Chondrocyte (in vitro differentiated cells): ENCODE data around the gene NT5DC3. TPM values are rescaled to one million over a fixed set of nuclear protein-coding genes. Genes with fewer than 3 reads are reported as not detected.
A peak's percentile ranks its signal among the peaks of the same experiment; 100 is the strongest.

Experiments used
- DNase-seq: peaks from one replicate; pipeline ENCODE4 v3.0.0; 2021; ENCODE audit warnings: mixed read lengths, low spot score
- H3K27ac Mint-ChIP-seq: one replicate; pipeline ENCODE4 v1.8.0; 2021; ENCODE audit warnings: mild to moderate bottlenecking, moderate library complexity, mixed read lengths; ENCODE audit not compliant: unreplicated experiment
- H3K27me3 Mint-ChIP-seq: 2 replicates; pipeline ENCODE4 v1.8.0; 2021; ENCODE audit warnings: low read depth, mixed read lengths
- H3K36me3 Mint-ChIP-seq: 2 replicates; pipeline ENCODE4 v1.8.0; 2021; ENCODE audit warnings: low read depth, mixed read lengths
- H3K4me1 Mint-ChIP-seq: 2 replicates; pipeline ENCODE4 v1.8.0; 2021; ENCODE audit warnings: low read depth, mild to moderate bottlenecking, mixed read lengths
- H3K4me3 Mint-ChIP-seq: one replicate; pipeline ENCODE4 v1.8.0; 2021; ENCODE audit warnings: mild to moderate bottlenecking, moderate library complexity, mixed read lengths; ENCODE audit not compliant: unreplicated experiment
- H3K9me3 Mint-ChIP-seq: 2 replicates; pipeline ENCODE4 v1.8.0; 2021; ENCODE audit warnings: low read depth, mixed read lengths
- CTCF ChIP-seq: fragments of 200-600 bp; sonication (generic); IDR thresholded peaks from 2 replicates; pipeline ENCODE4 v1.5.0; 2021; ENCODE audit warnings: antibody characterized with exemption, mild to moderate bottlenecking, moderate library complexity
- long read RNA-seq: library from polyadenylated mRNA; stranded (forward); transcript quantifications from one replicate; pipeline ENCODE4 v2.0.0, GENCODE V29; 2021
- total RNA-seq: library from RNA; stranded (reverse); gene quantifications from 3 replicates; pipeline ENCODE4 v1.2.1, GENCODE V29; 2021

NT5DC3 gene
- 24.0 to 26.2 TPM (median 25.3 TPM) in 3 replicates for total RNA-seq
- long read RNA-seq, full-length matches to known transcripts: 1 of 2 reads
- long read RNA-seq, partial matches to known transcripts: 1 of 2 reads
- long read RNA-seq, other reads (novel, unspliced or antisense): 0 of 2 reads

- peak within 1 kb of the TSS; percentile 87 for H3K4me3 Mint-ChIP-seq
- H3K4me1 Mint-ChIP-seq: peaks cover 52% of the 10 kb centered on the region
- no peaks in the 10 kb centered on the region for H3K36me3 Mint-ChIP-seq
- peak; percentile 8 for TF ChIP-seq CTCF
- H3K9me3 Mint-ChIP-seq: no peaks in the 10 kb centered on the region
- H3K27ac Mint-ChIP-seq: peak within 1 kb of the TSS; percentile 96
- H3K27me3 Mint-ChIP-seq: no peaks in the 10 kb centered on the region
- no peak for DNase-seq
Observed at GRCh38 chr12:103840876-103841689, at the start of gene NT5DC3. TSS of gene NT5DC3 (minus strand) at chr12:103841234. CDS start at chr12:103841156, 78 bp downstream.

GRCh38 chr12:103887738-103888137 lies 46.7 kb upstream of the NT5DC3 start:
- Mint-ChIP-seq H3K36me3 (no peaks in the 10 kb centered on the region), H3K27ac (no peak overlapping the region), H3K27me3 (no peaks in the 10 kb centered on the region), H3K4me3 (no peak overlapping the region), H3K9me3 (no peaks in the 10 kb centered on the region), H3K4me1 (peaks cover 3% of the 10 kb centered on the region)
- DNase-seq: no peak
- no peak for TF ChIP-seq CTCF

GRCh38 chr12:103886195-103886797 lies 45.3 kb upstream of the NT5DC3 start:
- peaks cover 3% of the 10 kb centered on the region for H3K4me1 Mint-ChIP-seq
- no peaks in the 10 kb centered on the region for H3K36me3 Mint-ChIP-seq
- H3K27me3 Mint-ChIP-seq: no peaks in the 10 kb centered on the region
- H3K4me3 Mint-ChIP-seq: no peak overlapping the region
- no peak overlapping the region for H3K27ac Mint-ChIP-seq
- no peaks in the 10 kb centered on the region for H3K9me3 Mint-ChIP-seq
- no peak for TF ChIP-seq CTCF
- no peak for DNase-seq

- Mint-ChIP-seq H3K9me3 (no peaks in the 10 kb centered on the region), H3K27ac (no peak overlapping the region), H3K36me3 (no peaks in the 10 kb centered on the region), H3K4me3 (no peak overlapping the region), H3K27me3 (no peaks in the 10 kb centered on the region), H3K4me1 (peaks cover 8% of the 10 kb centered on the region)
- DNase-seq: no peak
- peak; percentile 86 for TF ChIP-seq CTCF
Observed at GRCh38 chr12:103884316-103884715, 43.3 kb upstream of the NT5DC3 start.

GRCh38 chr12:103883908-103884307 lies 42.9 kb upstream of the NT5DC3 start:
- Mint-ChIP-seq H3K27me3 (no peaks in the 10 kb centered on the region), H3K9me3 (no peaks in the 10 kb centered on the region), H3K27ac (no peak overlapping the region), H3K4me3 (no peak overlapping the region), H3K36me3 (no peaks in the 10 kb centered on the region), H3K4me1 (peaks cover 8% of the 10 kb centered on the region)
- no peak for TF ChIP-seq CTCF
- no peak for DNase-seq
